RWPE2 (cell line): ENCODE measurements around the gene RARG.
"Not testable (repeated sequence)": the region's sequence is repeated elsewhere in the genome, so short reads cannot be mapped to it uniquely, and the experiment has no call there.

ENCODE experiments used
- ATAC-seq: fragments of 200-7000 bp; cut with Tn5 transposase; 3 replicates; pipeline ENCODE4 v1.9.1; 2021; ENCODE audit warnings: low read depth
- DNase-seq: peaks from one replicate; pipeline ENCODE4 v3.0.0-alpha.2; 2020; ENCODE audit warnings: low spot score
- H3K27ac ChIP-seq: fragments of 450-650 bp; 2 replicates; pipeline ENCODE4 v1.5.1; 2017; ENCODE audit warnings: mild to moderate bottlenecking; ENCODE audit not compliant: poor library complexity, severe bottlenecking
- H3K27me3 ChIP-seq: fragments of 250-450 bp; sonication (Bioruptor Pico); 2 replicates; pipeline ENCODE4 v1.5.1; 2021; ENCODE audit warnings: mild to moderate bottlenecking, moderate library complexity; ENCODE audit not compliant: insufficient read depth, poor library complexity, severe bottlenecking
- H3K36me3 ChIP-seq: fragments of 250-450 bp; sonication (Bioruptor Pico); 2 replicates; pipeline ENCODE4 v1.5.1; 2020; ENCODE audit warnings: low read depth, mild to moderate bottlenecking, moderate library complexity
- H3K4me1 ChIP-seq: fragments of 250-450 bp; sonication (Bioruptor Pico); 2 replicates; pipeline ENCODE4 v1.5.1; 2021; ENCODE audit warnings: mild to moderate bottlenecking, moderate library complexity; ENCODE audit not compliant: insufficient read depth, poor library complexity, severe bottlenecking
- H3K4me3 ChIP-seq: fragments of 250-450 bp; sonication (Bioruptor Pico); 2 replicates; pipeline ENCODE4 v1.5.1; 2021; ENCODE audit warnings: mild to moderate bottlenecking, moderate library complexity; ENCODE audit not compliant: severe bottlenecking
- H3K9me3 ChIP-seq: fragments of 250-450 bp; sonication (Bioruptor Pico); 2 replicates; pipeline ENCODE4 v1.5.1; 2021; ENCODE audit warnings: mild to moderate bottlenecking, moderate library complexity; ENCODE audit not compliant: severe bottlenecking
- TF ChIP-seq, protein P1 (sequence below): fragments of 450-650 bp; IDR thresholded peaks from one replicate; pipeline ENCODE4 v1.5.1; 2017; ENCODE audit warnings: mild to moderate bottlenecking, moderate library complexity; ENCODE audit not compliant: poor library complexity, severe bottlenecking

The RARG gene

DNA sequence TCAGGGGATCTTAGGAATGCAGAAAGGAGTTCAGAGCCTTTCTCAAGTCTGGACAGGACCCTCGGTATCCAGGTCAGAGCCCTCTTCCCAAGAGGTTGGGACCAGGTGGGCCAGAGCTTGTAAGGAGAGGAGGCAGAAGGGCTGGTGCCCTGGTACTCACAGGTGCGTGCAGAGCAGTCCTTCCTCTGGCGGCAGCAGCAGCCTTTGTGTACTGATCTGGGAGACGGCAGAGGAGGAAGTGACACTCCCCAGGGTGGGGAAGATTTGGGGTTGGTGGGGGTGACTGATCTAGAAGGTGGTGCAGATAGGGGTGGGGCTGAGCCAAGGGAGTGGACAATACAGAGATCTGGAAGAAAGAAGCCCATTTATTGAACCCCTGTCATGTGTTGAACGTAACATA lies 25.0 kb downstream of the RARG start, which contains the start of gene ITGB7:
Gene ITGB7, minus strand, starts transcription at position 210 of the 400 bp plus-strand sequence. CDS start 6,808 bp downstream, outside the sequence.
- Histone ChIP-seq H3K9me3 (no peaks in the 10 kb centered on the region), H3K36me3 (peaks cover 20% of the 10 kb centered on the region), H3K27ac (no peak within 1 kb of the TSS), H3K4me3 (no peak within 1 kb of the TSS), H3K27me3 (no peaks in the 10 kb centered on the region), H3K4me1 (no peaks in the 10 kb centered on the region)
- TF ChIP-seq, protein P1, sequence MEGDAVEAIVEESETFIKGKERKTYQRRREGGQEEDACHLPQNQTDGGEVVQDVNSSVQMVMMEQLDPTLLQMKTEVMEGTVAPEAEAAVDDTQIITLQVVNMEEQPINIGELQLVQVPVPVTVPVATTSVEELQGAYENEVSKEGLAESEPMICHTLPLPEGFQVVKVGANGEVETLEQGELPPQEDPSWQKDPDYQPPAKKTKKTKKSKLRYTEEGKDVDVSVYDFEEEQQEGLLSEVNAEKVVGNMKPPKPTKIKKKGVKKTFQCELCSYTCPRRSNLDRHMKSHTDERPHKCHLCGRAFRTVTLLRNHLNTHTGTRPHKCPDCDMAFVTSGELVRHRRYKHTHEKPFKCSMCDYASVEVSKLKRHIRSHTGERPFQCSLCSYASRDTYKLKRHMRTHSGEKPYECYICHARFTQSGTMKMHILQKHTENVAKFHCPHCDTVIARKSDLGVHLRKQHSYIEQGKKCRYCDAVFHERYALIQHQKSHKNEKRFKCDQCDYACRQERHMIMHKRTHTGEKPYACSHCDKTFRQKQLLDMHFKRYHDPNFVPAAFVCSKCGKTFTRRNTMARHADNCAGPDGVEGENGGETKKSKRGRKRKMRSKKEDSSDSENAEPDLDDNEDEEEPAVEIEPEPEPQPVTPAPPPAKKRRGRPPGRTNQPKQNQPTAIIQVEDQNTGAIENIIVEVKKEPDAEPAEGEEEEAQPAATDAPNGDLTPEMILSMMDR, result no peak
- DNase-seq (no peak), ATAC-seq (peak; percentile 20; the same call in 1 of the 3 replicates)

DNA sequence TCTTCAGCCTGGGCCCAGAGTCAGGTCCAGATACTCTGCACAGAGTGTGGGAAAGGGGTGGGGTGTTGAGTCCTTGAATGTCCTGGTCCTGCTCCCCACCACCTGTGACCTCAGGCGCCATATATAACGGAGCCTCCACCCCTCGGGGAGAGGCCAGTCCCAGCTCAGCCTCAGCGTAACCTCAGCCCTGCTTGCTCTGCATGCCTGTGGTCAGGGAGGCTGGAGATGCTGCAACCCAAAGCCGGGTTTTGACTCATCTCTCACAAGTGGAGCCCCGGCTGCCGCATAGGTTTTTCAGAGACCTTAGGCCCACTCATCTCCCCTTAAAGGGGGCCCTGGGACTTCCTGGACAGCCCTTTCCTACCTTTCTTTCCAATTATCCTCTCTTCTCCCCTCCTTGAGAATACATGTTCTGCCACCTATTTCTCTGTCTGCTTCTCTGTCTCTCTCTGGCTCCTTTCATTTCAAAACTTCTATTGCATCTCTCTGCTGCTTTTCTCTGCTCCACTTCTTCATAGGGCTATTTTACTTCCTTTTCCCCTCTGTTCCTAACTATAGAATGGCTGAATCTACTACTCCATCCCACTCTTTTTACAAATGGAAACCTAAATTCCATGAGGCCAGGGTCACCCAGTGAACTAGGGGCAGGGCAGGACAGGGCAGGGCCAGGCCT lies 26.1 kb downstream of the RARG start:
- Histone ChIP-seq H3K4me1 (no peaks in the 10 kb centered on the region), H3K4me3 (no peak overlapping the region), H3K27ac (no peak overlapping the region), H3K36me3 (peaks cover 8% of the 10 kb centered on the region), H3K9me3 (no peaks in the 10 kb centered on the region), H3K27me3 (no peaks in the 10 kb centered on the region)
- no peak for DNase-seq
- TF ChIP-seq, protein P1, result no peak
- peak; percentile 90 for ATAC-seq

- DNase-seq (no peak), ATAC-seq (no peak)
- Histone ChIP-seq H3K27me3 (no peaks in the 10 kb centered on the region), H3K4me1 (no peaks in the 10 kb centered on the region), H3K27ac (no peak overlapping the region), H3K9me3 (no peaks in the 10 kb centered on the region), H3K4me3 (no peak overlapping the region), H3K36me3 (no peaks in the 10 kb centered on the region)
- TF ChIP-seq, protein P1, result no peak
Observed at GRCh38 chr12:53204351-53204750, 27.7 kb downstream of the RARG start.

DNA sequence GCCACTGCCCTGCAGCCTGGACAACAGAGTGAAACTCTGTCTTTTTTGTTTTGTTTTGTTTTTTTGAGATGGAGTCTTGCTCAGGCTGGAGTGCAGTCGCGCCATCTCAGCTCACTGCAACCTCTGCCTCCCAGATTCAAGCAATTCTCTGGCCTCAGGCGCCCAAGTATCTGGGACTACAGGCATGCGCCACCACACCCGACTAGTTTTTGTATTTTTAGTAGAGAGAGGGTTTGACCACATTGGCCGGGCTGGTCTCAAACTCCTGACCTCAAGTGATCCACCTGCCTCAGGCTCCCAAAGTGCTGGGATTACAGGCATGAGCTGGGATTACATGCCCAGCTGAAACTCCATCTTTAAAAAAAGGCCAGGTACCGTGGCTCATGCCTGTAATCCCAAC lies 29.7 kb downstream of the RARG start:
- ATAC-seq, H3K36me3 ChIP-seq, H3K9me3 ChIP-seq, H3K27me3 ChIP-seq, H3K27ac ChIP-seq, DNase-seq, H3K4me1 ChIP-seq, H3K4me3 ChIP-seq: not testable (repeated sequence)

DNA sequence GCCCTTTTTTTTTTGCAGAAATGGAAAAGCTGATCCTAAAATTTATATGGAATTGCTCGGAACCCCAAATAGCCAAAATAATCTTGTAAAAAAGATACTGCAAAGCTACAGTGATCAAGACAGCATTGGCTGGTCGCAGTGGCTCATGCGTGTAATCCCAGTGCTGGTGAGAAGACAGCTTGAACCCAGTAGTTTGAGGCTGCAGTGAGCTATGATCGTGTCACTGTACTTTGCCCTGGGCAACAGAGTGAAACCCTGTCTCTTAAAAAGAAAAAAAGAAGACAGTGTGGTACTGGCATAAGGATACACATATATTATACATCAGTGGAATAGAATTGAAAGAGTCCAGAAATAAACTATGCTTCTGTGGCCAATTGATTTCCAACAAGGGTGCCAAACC lies 30.4 kb downstream of the RARG start:
- Histone ChIP-seq H3K9me3 (no peaks in the 10 kb centered on the region), H3K27ac (no peak overlapping the region), H3K36me3 (no peaks in the 10 kb centered on the region), H3K27me3 (no peaks in the 10 kb centered on the region), H3K4me1 (no peaks in the 10 kb centered on the region), H3K4me3 (no peak overlapping the region)
- ATAC-seq (no peak), DNase-seq (no peak)
- TF ChIP-seq, protein P1, result no peak
